HEK293T (cell line): ENCODE results near the gene ZNF497.

ENCODE experiments used
- FOXA1 ChIP-seq: fragments of 450-650 bp; IDR thresholded peaks from 2 replicates; pipeline ENCODE4 v1.6.1; 2016; ENCODE audit warnings: mild to moderate bottlenecking
- FOXK2 ChIP-seq: fragments of 450-650 bp; IDR thresholded peaks from 2 replicates; pipeline ENCODE4 v1.6.1; 2016; ENCODE audit warnings: mild to moderate bottlenecking
- FOXM1 ChIP-seq: fragments of 450-650 bp; IDR thresholded peaks from 2 replicates; pipeline ENCODE4 v1.6.1; 2017; ENCODE audit warnings: mild to moderate bottlenecking, borderline replicate concordance
- SUZ12 ChIP-seq: fragments of 450-650 bp; IDR thresholded peaks from 2 replicates; pipeline ENCODE4 v1.6.1; 2016; ENCODE audit warnings: mild to moderate bottlenecking
- TARDBP ChIP-seq: fragments of 450-650 bp; IDR thresholded peaks from 2 replicates; pipeline ENCODE4 v1.6.1; 2016
- ZNF384 ChIP-seq: fragments of 450-650 bp; IDR thresholded peaks from 2 replicates; pipeline ENCODE4 v1.6.1; 2016

DNA sequence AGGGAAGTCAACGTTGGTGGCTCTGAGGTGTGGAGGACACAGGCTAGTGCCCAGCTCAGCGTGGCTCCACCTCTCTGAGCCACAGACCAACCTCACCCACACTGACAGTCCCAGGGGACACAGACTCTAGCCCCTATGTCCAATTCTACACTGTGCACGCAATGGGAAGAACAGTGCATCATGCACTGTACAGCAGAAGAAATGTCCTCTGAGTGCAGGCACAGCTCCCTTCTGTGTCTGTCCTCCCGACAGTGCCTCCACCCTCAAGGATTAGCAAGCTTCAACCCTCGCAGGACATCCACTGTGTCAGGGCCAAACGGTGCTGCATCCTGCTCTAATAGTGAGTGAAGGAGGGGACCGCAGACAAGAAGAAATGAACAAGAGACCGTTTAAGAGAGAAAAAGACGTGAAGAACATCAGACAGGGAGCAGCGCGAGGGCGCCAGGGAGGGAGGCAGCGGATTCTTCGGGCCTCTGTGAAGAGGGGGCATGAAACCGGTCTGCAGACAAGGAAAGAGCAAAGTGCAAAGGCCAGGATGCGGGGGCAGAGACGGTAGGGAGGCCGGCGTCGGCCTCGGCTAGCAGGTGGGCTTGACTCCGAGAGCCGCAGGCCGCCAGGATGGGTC lies 17.6 kb upstream of the ZNF497 start:
- TF ChIP-seq FOXA1 = no peak
- TF ChIP-seq FOXK2 = no peak
- TF ChIP-seq SUZ12 = no peak
- TF ChIP-seq FOXM1 = no peak
- TF ChIP-seq TARDBP = no peak
- TF ChIP-seq ZNF384 = no peak
